ENCODE results near the gene PSTPIP1. TPM values are rescaled to one million over a fixed set of nuclear protein-coding genes. Genes with fewer than 3 reads are reported as not detected.
A peak's percentile ranks its signal among the peaks of the same experiment; 100 is the strongest.

Gene PSTPIP1
- total RNA-seq, 2 donors from 2014 or later = 3.3 to 3.6 TPM

DNA sequence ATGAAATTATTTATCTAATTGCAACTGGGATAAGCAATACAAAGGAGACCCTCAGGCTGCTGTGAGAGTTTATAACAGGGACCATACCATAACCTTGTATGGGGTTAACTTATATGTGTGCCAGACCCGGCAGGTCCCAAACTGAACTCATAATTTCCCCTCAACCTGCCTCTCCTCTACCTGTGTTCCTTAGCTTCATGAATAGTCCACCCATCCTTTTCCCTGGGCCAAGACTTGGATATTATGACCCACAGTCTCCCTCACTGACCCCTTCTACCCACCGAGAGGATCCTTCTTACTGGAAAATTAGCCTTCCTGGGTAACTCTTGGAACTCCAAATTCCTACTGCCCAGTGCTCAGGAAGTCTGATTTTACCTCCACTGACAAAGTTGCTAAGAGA, 79.4 kb downstream of the PSTPIP1 start:
- no peaks in the 10 kb centered on the region for H3K36me3 ChIP-seq (replicated peaks in 1 of 2; ENCODE audit: insufficient read depth in 1 of 2, low read depth in 2 of 2)
- WGBS, 2 donors = 56 to 65% methylated on average over 2 of the region's 2 CpGs

DNA sequence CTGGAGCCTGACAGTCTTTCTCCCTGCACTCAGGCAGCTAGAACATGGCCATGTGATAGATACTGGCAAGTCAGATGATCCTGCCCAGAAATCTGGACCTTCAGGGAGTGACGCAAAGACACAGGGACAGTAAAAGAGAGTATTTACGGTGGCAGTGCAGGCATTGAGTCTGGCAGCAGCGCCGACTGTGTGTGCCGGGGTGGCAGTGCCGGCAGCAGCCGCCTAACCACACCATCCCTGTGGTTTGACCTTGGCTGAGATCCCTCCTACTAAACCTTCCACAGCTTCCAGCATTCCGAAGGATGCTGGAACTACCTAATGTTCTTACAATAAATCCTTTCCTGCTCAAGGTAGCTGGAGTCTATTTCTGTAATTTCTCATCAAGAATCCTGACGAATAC, 80.6 kb downstream of the PSTPIP1 start:
- H3K36me3 ChIP-seq (replicated peaks in 1 of 2; ENCODE audit: insufficient read depth in 1 of 2, low read depth in 2 of 2) = no peaks in the 10 kb centered on the region
- no peak overlapping the region for H3K4me3 ChIP-seq
- TF ChIP-seq POLR2A (IDR thresholded peaks at IDR 0.05) = no peak
- TF ChIP-seq, protein P1, sequence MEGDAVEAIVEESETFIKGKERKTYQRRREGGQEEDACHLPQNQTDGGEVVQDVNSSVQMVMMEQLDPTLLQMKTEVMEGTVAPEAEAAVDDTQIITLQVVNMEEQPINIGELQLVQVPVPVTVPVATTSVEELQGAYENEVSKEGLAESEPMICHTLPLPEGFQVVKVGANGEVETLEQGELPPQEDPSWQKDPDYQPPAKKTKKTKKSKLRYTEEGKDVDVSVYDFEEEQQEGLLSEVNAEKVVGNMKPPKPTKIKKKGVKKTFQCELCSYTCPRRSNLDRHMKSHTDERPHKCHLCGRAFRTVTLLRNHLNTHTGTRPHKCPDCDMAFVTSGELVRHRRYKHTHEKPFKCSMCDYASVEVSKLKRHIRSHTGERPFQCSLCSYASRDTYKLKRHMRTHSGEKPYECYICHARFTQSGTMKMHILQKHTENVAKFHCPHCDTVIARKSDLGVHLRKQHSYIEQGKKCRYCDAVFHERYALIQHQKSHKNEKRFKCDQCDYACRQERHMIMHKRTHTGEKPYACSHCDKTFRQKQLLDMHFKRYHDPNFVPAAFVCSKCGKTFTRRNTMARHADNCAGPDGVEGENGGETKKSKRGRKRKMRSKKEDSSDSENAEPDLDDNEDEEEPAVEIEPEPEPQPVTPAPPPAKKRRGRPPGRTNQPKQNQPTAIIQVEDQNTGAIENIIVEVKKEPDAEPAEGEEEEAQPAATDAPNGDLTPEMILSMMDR (IDR thresholded peaks at IDR 0.05) = peak in 1 of 7 experiments; percentile 4
- ATAC-seq = no peak
- 26 to 35% methylated on average over 9 of the region's 9 CpGs for WGBS, 2 donors
- H3K9me3 ChIP-seq = no peaks in the 10 kb centered on the region
- H3K27ac ChIP-seq = no peak overlapping the region
- H3K4me1 ChIP-seq = peaks cover 4% of the 10 kb centered on the region
- intact Hi-C loops (cut with DNase I) = no loop called here
- peak in 2 of 4 donors; percentile 18 to 23 for DNase-seq
- no peaks in the 10 kb centered on the region for H3K27me3 ChIP-seq

More for the DNA sequence above, 79.4 kb downstream of the PSTPIP1 start:
- peaks cover 9% of the 10 kb centered on the region for H3K4me1 ChIP-seq
- ATAC-seq = no peak
- no peaks in the 10 kb centered on the region for H3K9me3 ChIP-seq
- H3K27ac ChIP-seq = no peak overlapping the region
- no peak for DNase-seq
- intact Hi-C loops (cut with DNase I) = no loop called here
- TF ChIP-seq, protein P1 (IDR thresholded peaks at IDR 0.05) = no peak
- TF ChIP-seq POLR2A (IDR thresholded peaks at IDR 0.05) = no peak
- H3K4me3 ChIP-seq = no peak overlapping the region
- H3K27me3 ChIP-seq = no peaks in the 10 kb centered on the region

DNA sequence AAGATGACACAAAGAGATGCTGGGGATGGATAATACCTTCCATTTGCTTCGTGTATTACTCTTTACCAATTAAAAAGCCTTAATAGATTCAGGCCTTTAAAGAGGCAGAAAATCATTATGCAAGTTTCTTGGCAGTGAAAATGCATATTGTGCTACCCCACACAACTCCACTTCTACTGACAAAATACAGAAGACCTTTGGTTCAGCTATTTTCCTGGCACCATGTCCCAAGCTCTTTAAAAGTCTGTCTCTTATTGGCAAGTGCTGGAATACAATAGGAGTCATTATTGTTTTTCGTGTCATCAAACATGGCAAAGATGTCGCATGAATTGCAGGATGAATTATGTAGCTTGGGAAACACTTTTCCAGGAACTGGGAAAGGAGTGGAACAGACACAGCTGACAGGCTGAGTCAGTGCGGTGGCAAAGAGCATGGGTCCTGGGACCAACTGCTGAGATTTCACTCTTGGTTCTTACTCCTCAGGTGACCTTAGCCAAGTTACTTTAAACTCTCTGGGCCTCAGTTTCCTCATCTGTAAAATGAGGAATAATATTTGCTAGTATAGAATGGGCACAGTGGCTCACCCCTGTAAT, 81.5 kb downstream of the PSTPIP1 start:
- TF ChIP-seq, protein P1 (IDR thresholded peaks at IDR 0.05) = no peak
- no peak for TF ChIP-seq POLR2A (IDR thresholded peaks at IDR 0.05)
- no peaks in the 10 kb centered on the region for H3K9me3 ChIP-seq
- H3K27me3 ChIP-seq = no peaks in the 10 kb centered on the region
- H3K36me3 ChIP-seq (replicated peaks in 1 of 2; ENCODE audit: insufficient read depth in 1 of 2, low read depth in 2 of 2) = no peaks in the 10 kb centered on the region
- H3K27ac ChIP-seq = no peak overlapping the region
- intact Hi-C loops (cut with DNase I) = no loop called here
- no peak overlapping the region for H3K4me3 ChIP-seq
- DNase-seq (no peak), ATAC-seq (no peak)
- WGBS, 2 donors = 58 to 59% methylated on average over 4 of the region's 4 CpGs
- peaks cover under 1% of the 10 kb centered on the region for H3K4me1 ChIP-seq

DNA sequence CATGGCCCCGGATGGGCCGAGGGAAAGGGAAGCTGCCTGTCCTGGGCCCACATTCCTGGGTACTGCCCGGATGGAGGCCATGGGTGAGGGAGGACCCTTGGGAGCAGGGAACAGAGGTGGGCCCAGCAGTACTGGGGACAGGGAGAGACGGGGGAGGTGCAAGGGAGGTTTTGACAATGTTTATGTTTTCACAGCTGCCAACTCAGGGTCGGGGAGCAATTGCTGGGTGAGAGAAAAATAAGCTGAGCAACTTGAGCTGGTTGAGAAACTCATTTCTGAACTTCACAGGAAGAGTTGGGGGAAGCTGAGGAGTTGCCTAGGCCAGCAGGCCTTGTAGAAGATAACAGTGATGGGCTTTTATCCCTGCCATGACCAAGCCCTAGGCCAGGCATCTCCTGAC, 87.0 kb downstream of the PSTPIP1 start:
- TF ChIP-seq POLR2A (IDR thresholded peaks at IDR 0.05) = no peak
- TF ChIP-seq, protein P1 (IDR thresholded peaks at IDR 0.05) = no peak
- WGBS, 2 donors = 76 to 87% methylated on average over 5 of the region's 5 CpGs
- intact Hi-C loops (cut with DNase I) = no loop called here
- Histone ChIP-seq H3K36me3 (replicated peaks in 1 of 2; ENCODE audit: insufficient read depth in 1 of 2, low read depth in 2 of 2) (no peaks in the 10 kb centered on the region), H3K4me1 (peaks cover 15% of the 10 kb centered on the region), H3K27me3 (no peaks in the 10 kb centered on the region), H3K27ac (no peak overlapping the region), H3K4me3 (no peak overlapping the region), H3K9me3 (no peaks in the 10 kb centered on the region)
- ATAC-seq = no peak
- no peak for DNase-seq
